Spleen (tissue), 7 donors: ENCODE results near the gene WNK2.

Experiments
- POLR2A ChIP-seq, 3 donors: fragments of 450-650 bp; IDR thresholded peaks; one replicate each; pipeline ENCODE4 v1.5.1; 2017; ENCODE audit warnings: antibody characterized with exemption in 3 of 3, mild to moderate bottlenecking in 1 of 3
- POLR2AphosphoS5 ChIP-seq, 3 donors: sonication (generic); formaldehyde crosslinking; IDR thresholded peaks; one replicate each; pipeline ENCODE4 v1.5.1; 2017; ENCODE audit warnings: antibody characterized with exemption in 3 of 3
- TF ChIP-seq, protein P1 (sequence below), 11 experiments: fragments of 200-600 bp in 7 of 11; fragments of 450-650 bp in 4 of 11; sonication (generic) in 4 of 11; IDR thresholded peaks in 8 of 11; conservative IDR thresholded peaks in 3 of 11; 1 replicate in 7 of 11; 2 replicates in 4 of 11; pipeline versions ENCODE4 v1.4.0 to v1.8.0; 2016 to 2021; ENCODE audit warnings: antibody characterized with exemption in 11 of 11, inconsistent platforms in 4 of 11, mild to moderate bottlenecking in 1 of 11
- donor health status: DM: no; HTN: no; CAD: no; lungs with moderate emphysema.
- donor health status: DM: no; HTN: no; CAD: no.
- donor health status: DM: no; HTN: no; CAD: no.

DNA sequence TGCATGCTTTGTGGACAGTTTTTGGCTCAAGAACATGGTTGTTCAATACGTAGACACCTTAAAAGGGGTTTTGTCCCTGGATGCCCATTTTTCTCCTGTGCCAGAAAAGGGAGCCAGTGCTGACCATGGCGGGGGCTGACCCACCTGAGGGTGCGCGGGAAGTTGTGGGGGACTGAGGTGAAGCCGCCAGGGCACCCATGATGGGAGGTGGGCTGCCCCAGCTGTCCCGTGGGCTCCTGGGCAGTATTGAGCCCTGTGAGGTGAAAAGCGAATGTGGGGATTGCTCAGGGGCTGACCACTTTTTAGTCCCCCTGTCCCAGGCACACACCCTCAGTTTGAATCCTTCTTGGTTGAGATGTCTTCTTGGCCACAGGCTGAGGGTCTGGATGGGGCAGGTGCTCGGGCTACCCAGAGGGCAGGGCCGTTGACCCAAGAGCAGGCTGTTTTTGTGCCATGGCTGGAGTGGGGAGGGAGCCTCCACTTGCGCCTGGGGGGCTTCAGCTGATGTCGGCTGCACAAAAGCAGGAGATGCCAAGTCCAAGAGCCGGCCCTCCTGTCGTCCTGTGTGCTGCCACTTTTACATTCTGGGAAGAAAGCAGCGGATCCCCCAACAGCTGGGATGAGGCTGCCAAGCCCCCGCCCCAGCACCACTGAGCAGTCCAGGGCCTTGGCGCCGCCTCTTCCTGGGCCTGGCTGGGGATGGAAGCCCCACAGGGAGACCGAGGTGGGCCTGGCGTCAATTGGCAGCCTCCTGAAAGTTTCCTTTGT is 120.1 kb downstream of the WNK2 start:
- TF ChIP-seq, protein P1, sequence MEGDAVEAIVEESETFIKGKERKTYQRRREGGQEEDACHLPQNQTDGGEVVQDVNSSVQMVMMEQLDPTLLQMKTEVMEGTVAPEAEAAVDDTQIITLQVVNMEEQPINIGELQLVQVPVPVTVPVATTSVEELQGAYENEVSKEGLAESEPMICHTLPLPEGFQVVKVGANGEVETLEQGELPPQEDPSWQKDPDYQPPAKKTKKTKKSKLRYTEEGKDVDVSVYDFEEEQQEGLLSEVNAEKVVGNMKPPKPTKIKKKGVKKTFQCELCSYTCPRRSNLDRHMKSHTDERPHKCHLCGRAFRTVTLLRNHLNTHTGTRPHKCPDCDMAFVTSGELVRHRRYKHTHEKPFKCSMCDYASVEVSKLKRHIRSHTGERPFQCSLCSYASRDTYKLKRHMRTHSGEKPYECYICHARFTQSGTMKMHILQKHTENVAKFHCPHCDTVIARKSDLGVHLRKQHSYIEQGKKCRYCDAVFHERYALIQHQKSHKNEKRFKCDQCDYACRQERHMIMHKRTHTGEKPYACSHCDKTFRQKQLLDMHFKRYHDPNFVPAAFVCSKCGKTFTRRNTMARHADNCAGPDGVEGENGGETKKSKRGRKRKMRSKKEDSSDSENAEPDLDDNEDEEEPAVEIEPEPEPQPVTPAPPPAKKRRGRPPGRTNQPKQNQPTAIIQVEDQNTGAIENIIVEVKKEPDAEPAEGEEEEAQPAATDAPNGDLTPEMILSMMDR (IDR thresholded peaks at IDR 0.05 in 8 of 11, conservative IDR thresholded peaks at IDR 0.05 in 3 of 11) = no peak
- TF ChIP-seq POLR2AphosphoS5 (IDR thresholded peaks at IDR 0.05) (no peak), POLR2A (IDR thresholded peaks at IDR 0.05) (no peak)
